Activated CD8-positive, alpha-beta memory T cell treated with anti-CD3 and anti-CD28 coated beads, Interleukin-2, amount 10 ng/mL, durations not matched to agents 7 days and 5 days (primary cell): ENCODE data around the gene TYROBP. TPM values are rescaled to one million over a fixed set of nuclear protein-coding genes. Genes with fewer than 3 reads are reported as not detected.
"Not testable (repeated sequence)": the region's sequence is repeated elsewhere in the genome, so short reads cannot be mapped to it uniquely, and the experiment has no call there.

ENCODE experiments used
- ATAC-seq: fragments of 150-1000 bp; cut with Tn5 transposase; one replicate; pipeline ENCODE4 v1.10.0; 2021; ENCODE audit warnings: moderate library complexity
- CTCF ChIA-PET: fragments of 350-600 bp; sonication (Branson Sonifier 250); formaldehyde crosslinking; loops from one replicate; lab custom pipeline; 2021; ENCODE audit warnings: antibody characterized with exemption; lab: Charles Lee
- DNase-seq: peaks from one replicate; pipeline ENCODE4 v3.0.0-alpha.2; 2020
- H3K27ac Mint-ChIP-seq: one replicate; pipeline ENCODE4 v1.8.0; 2021; ENCODE audit warnings: mild to moderate bottlenecking, mixed read lengths
- H3K27me3 Mint-ChIP-seq: one replicate; pipeline ENCODE4 v1.8.0; 2021; ENCODE audit warnings: mixed read lengths
- H3K36me3 Mint-ChIP-seq: one replicate; pipeline ENCODE4 v1.8.0; 2021; ENCODE audit warnings: mild to moderate bottlenecking, mixed read lengths
- H3K4me1 Mint-ChIP-seq: one replicate; pipeline ENCODE4 v1.8.0; 2021; ENCODE audit warnings: mixed read lengths
- H3K4me3 Mint-ChIP-seq: one replicate; pipeline ENCODE4 v1.8.0; 2021; ENCODE audit warnings: mild to moderate bottlenecking, moderate library complexity, mixed read lengths
- H3K9me3 Mint-ChIP-seq: one replicate; pipeline ENCODE4 v1.8.0; 2022; ENCODE audit warnings: low read depth, mixed read lengths
- total RNA-seq, 2 experiments: library from RNA; stranded (reverse); gene quantifications; one replicate each; pipeline ENCODE4 v1.2.3, GENCODE V29; 2021

Gene TYROBP
- total RNA-seq, 2 experiments from 2014 or later, result 0.96 TPM; not detected in 1

GRCh38 chr19:35903550-35904179 is 4.4 kb downstream of the TYROBP start:
- H3K9me3 Mint-ChIP-seq, result no peaks in the 10 kb centered on the region
- H3K4me1 Mint-ChIP-seq, result peaks cover 38% of the 10 kb centered on the region
- no peaks in the 10 kb centered on the region for H3K27me3 Mint-ChIP-seq
- peak; percentile 98 for DNase-seq
- peak overlapping the region; percentile 97 for H3K27ac Mint-ChIP-seq
- H3K4me3 Mint-ChIP-seq, result peak overlapping the region; percentile 78
- CTCF ChIA-PET, result interaction anchor here (0.6 to 3.9 kb wide), 10 partner anchors 8 to 206 kb away, joined by 3 to 12 read pairs (median 4); partner anchors contain the start of genes PSENEN and U2AF1L4
- peaks cover 8% of the 10 kb centered on the region for H3K36me3 Mint-ChIP-seq
- ATAC-seq, result peak; percentile 65

GRCh38 chr19:35902870-35903475 is 5.1 kb downstream of the TYROBP start:
- no peak for ATAC-seq
- H3K27me3 Mint-ChIP-seq, result no peaks in the 10 kb centered on the region
- DNase-seq, result no peak
- CTCF ChIA-PET, result interaction anchor here (1.2 to 3.9 kb wide), 5 partner anchors 21 to 206 kb away, joined by 3 to 12 read pairs (median 8); partner anchors contain the start of genes PSENEN and U2AF1L4
- H3K27ac Mint-ChIP-seq, result peak overlapping the region; percentile 97
- no peaks in the 10 kb centered on the region for H3K9me3 Mint-ChIP-seq
- H3K4me3 Mint-ChIP-seq, result peak overlapping the region; percentile 78
- H3K36me3 Mint-ChIP-seq, result peaks cover 13% of the 10 kb centered on the region
- peaks cover 39% of the 10 kb centered on the region for H3K4me1 Mint-ChIP-seq

GRCh38 chr19:35901854-35902661 is 6.0 kb downstream of the TYROBP start, which contains the start of gene HCST:
Gene HCST (plus strand): TSS chr19:35902529. CDS start chr19:35902594, 65 bp downstream.
- Mint-ChIP-seq H3K27ac (peak within 1 kb of the TSS; percentile 97), H3K9me3 (no peaks in the 10 kb centered on the region)
- CTCF ChIA-PET, result interaction anchor here (1.6 to 3.9 kb wide), 3 partner anchors 20 to 29 kb away, joined by 8 to 12 read pairs (median 10); no protein-coding TSS in a partner anchor

GRCh38 chr19:35901055-35901644 is 6.9 kb downstream of the TYROBP start:
- Mint-ChIP-seq H3K9me3 (no peaks in the 10 kb centered on the region), H3K4me1 (peaks cover 38% of the 10 kb centered on the region), H3K27ac (peak overlapping the region; percentile 97), H3K36me3 (peaks cover 19% of the 10 kb centered on the region), H3K27me3 (no peaks in the 10 kb centered on the region), H3K4me3 (peak overlapping the region; percentile 78)
- DNase-seq (no peak), ATAC-seq (no peak)
- CTCF ChIA-PET, result interaction anchor here (0.7 to 2.3 kb wide), 4 partner anchors 12 to 804 kb away, joined by 3 to 10 read pairs (median 4); no protein-coding TSS in a partner anchor

More at GRCh38 chr19:35901854-35902661, 6.0 kb downstream of the TYROBP start, which contains the start of gene HCST:
- no peaks in the 10 kb centered on the region for H3K27me3 Mint-ChIP-seq
- peak; percentile 82 for DNase-seq
- peak within 1 kb of the TSS; percentile 78 for H3K4me3 Mint-ChIP-seq
- peak; percentile 38 for ATAC-seq
- peaks cover 41% of the 10 kb centered on the region for H3K4me1 Mint-ChIP-seq
- H3K36me3 Mint-ChIP-seq, result peaks cover 19% of the 10 kb centered on the region

- H3K27me3 Mint-ChIP-seq, result no peaks in the 10 kb centered on the region
- DNase-seq (peak; percentile 92), ATAC-seq (peak; percentile 44)
- H3K36me3 Mint-ChIP-seq, result peaks cover 28% of the 10 kb centered on the region
- H3K4me3 Mint-ChIP-seq, result peak overlapping the region; percentile 78
- CTCF ChIA-PET, result interaction anchor here (1.4 to 2.3 kb wide), 3 partner anchors 13 to 32 kb away, joined by 4 to 10 read pairs (median 5); no protein-coding TSS in a partner anchor
- H3K27ac Mint-ChIP-seq, result peak overlapping the region; percentile 94
- H3K9me3 Mint-ChIP-seq, result no peaks in the 10 kb centered on the region
- peaks cover 35% of the 10 kb centered on the region for H3K4me1 Mint-ChIP-seq
Measured at GRCh38 chr19:35899547-35900214, 8.4 kb downstream of the TYROBP start.

- no peak for DNase-seq
- Mint-ChIP-seq H3K27me3 (no peaks in the 10 kb centered on the region), H3K4me1 (peaks cover 24% of the 10 kb centered on the region), H3K9me3 (no peaks in the 10 kb centered on the region), H3K27ac (peak overlapping the region; percentile 94), H3K4me3 (peak overlapping the region; percentile 78), H3K36me3 (peaks cover 28% of the 10 kb centered on the region)
- no peak for ATAC-seq
- CTCF ChIA-PET, result interaction anchor here (0.7 to 1.4 kb wide), 3 partner anchors 19 to 34 kb away, joined by 3 to 4 read pairs (median 3); no protein-coding TSS in a partner anchor
Measured at GRCh38 chr19:35898499-35898809, 9.6 kb downstream of the TYROBP start.

GRCh38 chr19:35897706-35898451 is 10.2 kb downstream of the TYROBP start:
- H3K9me3 Mint-ChIP-seq, result no peaks in the 10 kb centered on the region
- peaks cover 29% of the 10 kb centered on the region for H3K36me3 Mint-ChIP-seq
- DNase-seq (no peak), ATAC-seq (no peak)
- H3K4me1 Mint-ChIP-seq, result peaks cover 21% of the 10 kb centered on the region
- H3K27me3 Mint-ChIP-seq, result no peaks in the 10 kb centered on the region
- H3K4me3 Mint-ChIP-seq, result peak overlapping the region; percentile 78
- H3K27ac Mint-ChIP-seq, result peak overlapping the region; percentile 67
- CTCF ChIA-PET, result interaction anchor here (0.7 to 1.6 kb wide), 4 partner anchors 15 to 34 kb away, joined by 3 to 4 read pairs (median 3); no protein-coding TSS in a partner anchor

GRCh38 chr19:35896643-35897040 is 11.5 kb downstream of the TYROBP start:
- Mint-ChIP-seq H3K4me3 (no peak overlapping the region), H3K9me3 (no peaks in the 10 kb centered on the region), H3K27ac (no peak overlapping the region), H3K36me3 (peaks cover 32% of the 10 kb centered on the region), H3K27me3 (no peaks in the 10 kb centered on the region), H3K4me1 (peaks cover 16% of the 10 kb centered on the region)
- CTCF ChIA-PET, result interaction anchor here (1.0 to 1.6 kb wide), 2 partner anchors 14 to 34 kb away, joined by 3 read pairs; no protein-coding TSS in a partner anchor
- DNase-seq (no peak), ATAC-seq (no peak)

GRCh38 chr19:35895911-35896642 is 12.0 kb downstream of the TYROBP start:
- Mint-ChIP-seq H3K27ac (no peak overlapping the region), H3K9me3 (no peaks in the 10 kb centered on the region), H3K4me3 (no peak overlapping the region), H3K27me3 (no peaks in the 10 kb centered on the region), H3K4me1 (peaks cover 14% of the 10 kb centered on the region), H3K36me3 (peaks cover 34% of the 10 kb centered on the region)
- CTCF ChIA-PET, result interaction anchor here (1.0 kb wide), 1 partner anchor 35 kb away, joined by 3 read pairs; no protein-coding TSS in a partner anchor
- no peak for ATAC-seq
- DNase-seq, result no peak

- CTCF ChIA-PET, result interaction anchor here (0.9 to 1.9 kb wide), 2 partner anchors 11 to 37 kb away, joined by 3 to 7 read pairs; no protein-coding TSS in a partner anchor
- DNase-seq (no peak), ATAC-seq (no peak)
- Mint-ChIP-seq H3K27ac (no peak overlapping the region), H3K9me3 (no peaks in the 10 kb centered on the region), H3K4me1 (peaks cover 13% of the 10 kb centered on the region), H3K36me3 (peaks cover 46% of the 10 kb centered on the region), H3K27me3 (no peaks in the 10 kb centered on the region), H3K4me3 (no peak overlapping the region)
Measured at GRCh38 chr19:35894342-35894741, 13.8 kb downstream of the TYROBP start.

- H3K27ac Mint-ChIP-seq, result not testable (repeated sequence)
Measured at GRCh38 chr19:35891819-35892218, 16.3 kb downstream of the TYROBP start.

More at GRCh38 chr19:35891819-35892218, 16.3 kb downstream of the TYROBP start:
- not testable (repeated sequence) for H3K4me1 Mint-ChIP-seq, DNase-seq, H3K27me3 Mint-ChIP-seq, ATAC-seq, H3K9me3 Mint-ChIP-seq, H3K4me3 Mint-ChIP-seq
- CTCF ChIA-PET, result interaction anchor here (0.7 to 2.6 kb wide), 3 partner anchors 37 to 41 kb away, joined by 3 to 8 read pairs (median 3); no protein-coding TSS in a partner anchor
- H3K36me3 Mint-ChIP-seq, result peaks cover 52% of the 10 kb centered on the region
